HG03103 (cell line): Measurements from ENCODE around the gene CDC26.
"Not testable (repeated sequence)": the region's sequence is repeated elsewhere in the genome, so short reads cannot be mapped to it uniquely, and the experiment has no call there.

Experiments used
- ATAC-seq: cut with Tn5 transposase; IDR thresholded peaks from one replicate; pipeline ENCODE4 v1.9.1; 2021; ENCODE audit warnings: low read depth; ENCODE audit not compliant: unreplicated experiment

Gene CDC26

DNA sequence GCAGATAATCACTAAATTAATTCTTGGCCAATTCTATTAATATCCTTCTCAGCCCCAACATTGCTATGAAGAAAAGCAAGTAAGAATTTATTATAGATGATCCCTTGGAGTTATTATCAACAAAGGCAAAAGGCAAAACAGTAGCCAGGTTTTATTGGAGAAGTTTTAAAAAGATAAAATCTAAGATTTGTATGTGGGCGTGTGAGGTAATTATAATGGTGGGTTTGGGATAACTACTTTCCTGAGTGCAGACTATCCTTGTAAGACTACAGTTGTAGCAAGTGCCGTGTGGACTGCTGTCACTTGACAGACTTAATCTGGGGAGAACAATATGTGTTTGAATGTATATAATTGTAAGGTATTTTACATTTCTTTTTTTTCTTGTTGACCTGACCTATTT is 30.8 kb downstream of the CDC26 start:
- no peak for ATAC-seq

DNA sequence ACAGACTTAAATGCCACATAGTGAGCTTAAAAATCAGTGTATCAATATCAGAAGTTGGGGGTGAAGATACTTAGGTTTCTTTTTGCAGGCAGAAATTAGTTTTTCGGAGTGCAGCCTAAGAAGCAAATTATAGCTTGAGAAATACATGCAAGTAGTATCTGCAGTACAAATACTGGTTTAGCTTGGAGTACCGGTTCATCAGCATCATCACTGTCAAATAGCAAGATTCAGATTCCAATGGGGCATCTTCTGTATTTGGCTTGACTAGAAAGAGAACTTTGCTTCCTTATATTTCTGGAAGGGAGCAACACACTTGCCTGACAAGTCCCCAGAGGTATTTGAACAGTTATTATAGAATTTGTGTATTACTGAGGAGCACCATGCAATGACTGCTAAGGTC is 34.2 kb downstream of the CDC26 start:
- ATAC-seq = no peak

DNA sequence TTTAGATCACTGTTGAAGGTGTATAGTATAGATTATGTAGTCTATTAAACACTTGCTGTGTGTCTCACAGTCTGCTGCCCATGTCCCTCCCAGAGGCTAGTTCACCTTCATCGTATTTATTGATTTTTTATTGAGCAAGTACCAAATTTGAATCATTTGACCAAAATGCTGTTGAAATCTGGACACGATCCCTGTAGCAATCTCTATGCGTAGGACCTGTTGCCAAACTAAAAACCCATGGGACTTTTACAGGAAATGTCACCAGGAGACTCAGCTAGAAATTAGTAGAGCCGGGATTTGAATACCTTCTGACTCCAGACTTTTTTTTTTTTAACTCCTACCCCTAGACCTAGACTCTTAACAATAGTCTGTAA is 36.5 kb downstream of the CDC26 start:
- no peak for ATAC-seq

DNA sequence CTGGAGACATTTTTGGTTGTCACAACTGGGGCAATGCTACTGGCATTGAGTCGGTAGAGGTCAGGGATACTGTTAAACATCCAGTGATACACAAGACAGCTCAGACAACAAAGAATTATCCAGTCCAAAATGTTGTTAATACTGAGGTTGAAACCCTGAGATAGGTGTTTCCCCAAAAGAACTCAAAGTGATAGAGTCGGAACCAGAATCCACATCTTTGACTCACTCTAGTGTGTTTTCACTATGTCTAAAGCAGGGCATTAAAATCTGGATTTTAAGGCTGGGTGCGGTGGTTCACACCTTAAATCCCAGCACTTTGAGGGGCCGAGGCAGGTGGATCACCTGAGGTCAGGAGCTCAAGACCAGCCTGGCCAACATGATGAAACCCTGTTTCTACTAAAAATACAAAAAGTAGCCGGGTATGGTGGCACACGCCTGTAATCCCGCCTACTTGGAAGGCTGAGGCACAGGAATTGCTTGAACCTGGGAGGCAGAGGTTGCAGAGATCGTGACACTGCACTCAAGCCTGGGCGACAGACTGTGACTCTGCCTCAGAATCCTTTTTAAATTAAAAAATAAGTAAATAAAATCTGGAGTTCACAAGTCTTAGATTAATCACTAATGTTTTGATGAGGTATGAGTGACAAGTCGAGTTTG is 37.0 kb downstream of the CDC26 start:
- ATAC-seq = no peak

DNA sequence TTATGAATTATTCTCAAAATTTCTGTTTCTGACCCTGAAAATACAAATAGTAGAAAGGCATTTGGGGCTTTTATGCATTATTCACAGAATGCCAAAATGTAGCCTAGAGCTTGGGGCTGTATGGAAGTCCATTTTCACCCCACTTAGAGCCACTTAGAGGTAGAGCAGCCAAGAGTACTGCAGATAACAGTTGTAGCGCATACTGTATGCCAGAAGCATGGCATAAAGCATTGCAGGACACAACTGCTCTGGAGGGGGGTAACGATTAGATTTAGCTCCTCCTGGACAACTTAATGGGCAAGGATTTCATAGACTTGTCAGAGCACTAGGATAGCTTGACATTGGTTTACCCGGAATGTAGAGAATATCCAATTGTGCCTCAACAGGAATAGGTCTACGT is 38.3 kb downstream of the CDC26 start:
- ATAC-seq = no peak

DNA sequence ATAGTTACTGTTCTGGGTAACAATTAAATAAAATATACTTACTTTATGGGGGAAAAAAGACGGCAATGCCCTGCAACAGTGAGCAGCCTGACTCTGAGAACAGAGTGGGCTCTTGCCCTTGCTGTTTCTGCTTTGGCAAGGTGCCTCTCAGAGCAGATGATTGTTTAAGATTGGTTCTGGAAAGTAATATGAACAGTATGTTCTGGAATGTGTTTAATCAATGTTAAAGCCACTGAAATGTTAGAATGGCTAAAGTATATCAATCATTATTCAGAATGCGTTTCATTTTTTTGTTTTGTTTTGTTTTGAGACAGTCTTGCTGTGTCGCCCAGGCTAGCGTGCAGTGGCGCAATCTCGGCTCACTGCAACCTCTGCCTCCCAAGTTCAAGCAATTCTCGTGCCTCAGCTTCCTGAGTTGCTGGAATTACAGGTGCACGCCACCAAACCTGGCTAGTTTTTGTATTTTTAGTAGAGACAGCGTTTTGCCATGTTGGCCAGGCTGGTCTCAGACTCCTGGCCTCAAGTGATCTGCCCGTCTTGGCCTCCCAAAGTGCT is 39.6 kb downstream of the CDC26 start:
- not testable (repeated sequence) for ATAC-seq

DNA sequence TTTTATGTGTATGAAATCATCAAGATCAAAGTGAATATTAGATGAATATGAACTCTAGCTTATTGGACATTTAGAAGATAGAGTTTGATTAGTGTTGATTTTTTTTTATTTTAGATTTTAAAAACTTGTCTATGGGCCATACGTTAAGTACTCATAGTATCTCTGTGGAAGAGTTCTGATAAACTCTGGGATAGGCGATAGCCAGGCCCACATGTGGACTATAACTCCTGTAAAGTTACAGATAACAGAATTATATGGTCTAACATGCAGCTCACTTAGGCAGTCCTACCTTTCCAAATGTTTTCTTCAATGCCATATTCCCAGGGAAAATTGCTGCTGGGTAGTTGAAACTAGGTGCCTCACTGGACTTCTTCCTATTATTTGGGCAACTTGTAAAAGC is 43.7 kb downstream of the CDC26 start:
- no peak for ATAC-seq

DNA sequence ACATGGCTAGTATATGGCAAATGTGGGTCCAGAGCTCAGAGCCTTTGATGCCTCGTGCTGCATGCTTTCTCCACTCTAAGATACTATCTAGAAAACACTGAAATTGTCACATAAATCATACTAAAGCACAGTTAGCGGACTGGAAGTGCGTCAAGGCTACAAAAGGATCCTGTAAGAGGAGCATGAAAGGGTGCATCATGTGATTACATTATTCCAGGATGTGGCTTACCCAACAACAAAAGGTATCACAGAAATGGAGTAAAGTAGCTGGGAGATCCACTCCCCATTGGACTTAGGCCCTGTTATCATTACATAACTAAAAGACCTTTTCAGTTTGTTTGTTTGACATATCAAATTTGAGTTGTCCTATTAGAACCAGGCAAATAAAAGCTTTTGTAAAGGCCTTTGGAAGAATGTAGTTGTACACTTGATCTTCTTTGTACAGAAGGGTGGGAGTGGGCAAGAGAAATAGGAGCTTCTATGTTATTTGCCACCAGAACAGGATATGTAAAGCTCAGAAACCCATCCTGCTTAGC is 47.2 kb downstream of the CDC26 start:
- ATAC-seq = no peak

DNA sequence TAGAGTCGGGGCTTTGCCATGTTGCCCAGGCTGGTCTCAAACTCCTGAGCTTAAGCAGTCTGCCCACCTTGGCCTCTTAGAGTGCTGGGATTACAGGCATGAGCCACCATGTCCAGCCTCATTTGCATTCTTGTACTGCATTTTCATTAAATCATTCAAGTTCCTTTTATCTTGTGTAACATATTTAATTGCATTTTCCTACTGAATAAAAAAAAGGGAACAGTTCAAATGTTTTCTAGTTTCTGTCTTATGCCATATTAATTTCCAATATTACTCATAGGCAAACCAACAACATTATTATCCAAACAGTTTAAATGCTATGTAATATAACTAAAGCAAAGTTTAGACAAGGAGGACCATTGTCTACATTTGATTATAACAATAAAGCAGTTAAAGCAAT is 47.9 kb downstream of the CDC26 start:
- ATAC-seq = no peak

DNA sequence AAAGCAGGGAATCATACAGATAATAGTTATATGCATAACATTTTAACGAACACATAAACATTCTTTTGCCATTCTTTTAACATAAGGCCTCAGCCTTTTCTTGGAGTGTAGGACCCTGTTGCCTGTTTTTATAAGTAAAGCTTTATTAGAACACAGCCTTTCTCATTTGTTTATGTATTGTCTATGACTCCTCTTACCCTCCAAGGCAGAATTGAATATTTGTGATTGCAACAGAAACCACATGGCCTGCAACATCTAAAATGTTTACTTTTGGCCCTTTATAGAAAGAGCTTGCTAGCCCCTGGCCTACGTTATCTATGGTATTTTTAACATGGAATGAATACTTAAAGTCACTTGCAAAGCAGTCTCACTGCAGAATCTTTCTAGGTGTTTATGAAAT is 51.4 kb downstream of the CDC26 start:
- no peak for ATAC-seq

DNA sequence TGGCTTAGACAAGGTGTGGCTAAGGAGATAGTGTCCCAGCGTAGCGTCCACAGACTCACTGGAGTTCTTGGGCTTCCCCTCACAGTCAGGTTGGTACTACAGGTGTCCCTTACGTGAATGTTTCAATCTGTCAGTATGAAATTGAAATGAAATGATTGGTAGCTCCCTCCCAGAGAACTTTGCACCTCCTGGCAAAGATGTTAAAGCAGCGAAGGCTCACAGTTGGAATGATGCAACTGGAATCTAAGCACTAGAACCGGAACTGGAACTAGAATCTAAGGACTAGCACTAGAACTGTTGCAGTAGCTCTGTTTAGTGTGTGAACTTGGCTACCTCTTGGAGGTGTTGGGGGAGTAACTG is 52.9 kb downstream of the CDC26 start:
- no peak for ATAC-seq

DNA sequence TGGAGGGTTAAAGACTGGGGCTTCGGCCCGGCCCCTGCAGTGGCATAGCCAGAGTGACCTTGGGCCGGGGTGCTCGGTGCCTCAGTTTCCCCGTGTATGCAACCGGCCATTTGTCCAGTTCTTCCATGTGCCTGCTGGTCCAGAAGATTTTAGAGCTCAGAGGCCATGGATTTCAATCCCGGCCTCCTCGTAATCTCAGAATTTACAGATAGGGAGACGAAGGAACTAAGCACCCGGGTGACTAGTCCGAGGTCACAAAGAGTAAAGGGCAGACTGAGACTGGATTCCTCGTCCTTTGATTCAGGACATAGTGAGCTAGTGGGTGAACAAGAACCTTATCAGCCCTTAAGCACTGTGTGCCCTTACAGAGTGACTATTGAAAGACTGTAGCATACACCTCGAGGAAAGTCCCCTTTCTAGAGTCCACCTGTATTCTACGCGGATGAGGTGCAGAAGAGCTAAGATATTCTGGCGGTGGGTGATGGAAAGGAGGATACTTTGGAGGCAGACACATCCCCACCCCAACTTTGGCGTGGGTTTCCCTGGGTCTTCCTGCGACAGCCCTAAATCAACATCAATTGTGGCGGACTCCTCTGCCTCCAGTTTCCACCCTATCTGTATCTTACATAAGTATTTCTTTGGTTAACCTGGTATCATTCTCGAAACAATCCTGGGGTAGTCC is 53.4 kb downstream of the CDC26 start:
- no peak for ATAC-seq

DNA sequence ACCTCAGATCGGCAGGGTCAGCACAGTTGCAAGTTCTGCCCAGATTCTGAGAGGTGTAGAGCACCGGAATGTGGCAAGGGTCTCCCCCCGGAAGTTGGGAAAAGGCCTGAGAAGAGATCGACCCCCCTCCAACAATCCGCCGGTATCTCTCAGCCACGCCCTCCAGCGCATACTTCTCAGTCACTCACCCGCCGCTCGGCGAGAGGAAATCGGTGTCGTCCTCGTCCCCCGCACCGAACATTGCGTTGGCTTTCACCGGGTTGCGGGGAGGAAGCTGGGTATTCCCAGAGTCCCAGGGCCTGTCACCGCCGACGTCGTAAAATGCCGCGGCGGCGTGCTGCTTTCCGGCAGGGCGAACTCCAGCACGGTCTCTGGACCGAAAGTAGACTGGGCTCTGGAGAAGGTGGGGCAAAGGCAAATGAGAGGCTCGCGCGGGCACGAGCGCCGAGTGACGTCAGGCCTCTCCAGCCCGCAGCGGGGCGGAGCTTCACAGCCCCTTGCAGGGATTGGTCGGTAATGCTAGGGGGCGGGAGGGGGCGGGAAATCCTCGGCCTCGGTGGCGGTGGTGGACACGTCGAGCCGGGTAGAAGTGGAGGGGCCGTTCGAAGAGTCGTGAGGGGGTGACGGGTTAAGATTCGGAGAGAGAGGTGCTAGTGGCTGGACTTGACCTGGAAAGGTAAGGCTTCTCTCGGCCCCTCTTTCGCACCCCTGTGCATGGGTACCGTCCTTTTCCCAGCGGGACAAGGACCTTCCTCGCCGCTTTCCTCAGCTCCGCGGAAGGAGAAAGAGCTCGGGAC is 54.2 kb downstream of the CDC26 start, which contains the start of the genes FKBP15 and SLC31A1:
Gene FKBP15 (minus strand): TSS at position 275 of the 797 bp plus-strand sequence. CDS start 34 bp downstream, at position 241.
Gene SLC31A1 (plus strand): TSS at position 542 of the 797 bp plus-strand sequence. CDS start 34,605 bp downstream, outside the sequence.
- ATAC-seq = peak; percentile 73

DNA sequence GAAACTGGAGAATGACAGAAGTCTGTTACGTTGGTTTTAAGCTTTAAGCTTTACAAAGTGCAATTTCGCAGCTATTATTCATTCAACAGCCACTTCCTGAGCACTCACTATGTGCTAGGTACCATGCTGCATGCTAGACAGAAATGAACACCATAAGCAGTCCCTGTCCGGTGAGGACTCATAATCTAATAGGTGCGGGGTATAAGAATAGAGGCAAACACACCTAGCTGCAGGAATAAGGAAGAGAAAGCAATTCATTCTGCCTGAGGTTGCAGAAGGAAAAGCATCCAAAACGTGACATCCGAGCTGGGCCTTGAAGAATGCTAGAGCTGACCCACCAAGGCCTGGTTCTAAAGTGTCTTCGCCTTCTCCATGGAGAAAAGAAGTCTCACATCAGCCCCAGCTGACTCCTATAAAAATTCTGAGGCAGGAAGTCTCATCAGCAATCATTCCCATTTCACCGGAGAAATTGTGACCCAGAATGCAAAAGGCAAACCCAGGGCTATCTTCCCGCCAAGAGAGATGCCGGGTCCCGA is 54.8 kb downstream of the CDC26 start:
- ATAC-seq = no peak

DNA sequence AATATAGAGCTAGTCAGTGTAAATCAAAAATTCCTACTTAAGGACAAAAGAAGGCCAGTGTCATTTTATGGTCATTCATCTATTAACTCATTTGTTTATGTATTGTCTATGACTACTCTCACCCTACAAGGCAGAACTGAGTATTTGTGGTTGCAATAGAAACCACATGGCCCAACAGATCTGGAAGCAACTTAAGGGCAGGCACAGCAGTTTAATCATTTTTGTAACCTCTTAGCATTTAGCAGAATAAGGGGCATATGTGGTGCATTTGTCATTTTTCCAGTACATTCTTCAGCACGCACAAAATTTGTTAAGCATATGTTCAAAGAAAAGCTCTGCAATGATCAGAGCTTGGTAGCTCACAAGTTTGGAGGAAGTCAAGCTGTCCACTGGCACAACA is 55.4 kb downstream of the CDC26 start:
- peak; percentile 48 for ATAC-seq

DNA sequence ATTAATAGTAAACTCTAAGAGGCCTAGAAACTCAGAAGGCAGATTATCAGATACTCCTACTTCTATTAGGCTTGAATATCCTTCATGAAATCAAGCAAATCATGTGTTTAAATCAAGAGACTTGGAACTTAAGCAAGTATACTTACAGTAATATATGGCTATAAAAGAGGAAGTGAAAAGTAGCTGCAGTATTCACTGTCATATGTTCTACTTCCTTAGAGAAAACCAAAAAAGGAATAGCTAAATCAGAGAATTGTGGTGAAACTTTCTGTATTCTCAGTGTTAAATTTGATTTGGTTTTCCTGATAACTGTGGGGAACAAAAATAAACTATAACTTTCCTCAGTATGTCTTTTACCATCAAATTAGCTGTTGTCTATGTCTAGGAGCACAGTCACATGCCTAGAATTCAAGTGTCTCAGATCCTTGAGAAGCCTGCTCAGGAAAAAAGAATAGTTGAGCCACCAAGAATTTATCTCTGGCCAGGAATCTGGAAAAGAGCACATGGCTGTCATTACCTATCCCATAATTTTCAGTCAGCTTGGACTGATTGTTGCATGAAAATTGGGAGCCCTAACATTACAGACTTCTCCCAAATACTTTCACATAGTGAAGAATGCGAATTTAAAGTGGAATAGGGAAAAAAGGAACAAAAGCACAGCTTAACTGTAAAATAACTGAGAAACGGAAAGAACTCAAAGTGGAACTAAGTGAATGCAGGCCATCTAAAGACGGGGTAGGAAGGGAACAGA is 56.0 kb downstream of the CDC26 start:
- peak; percentile 43 for ATAC-seq
